ENCODE results near the gene ZFPM1. TPM values are rescaled to one million over a fixed set of nuclear protein-coding genes. Genes with fewer than 3 reads are reported as not detected.

Gene ZFPM1
- total and polyA plus RNA-seq, 2 experiments from 2014 or later = 0.53 to 2.2 TPM

GRCh38 chr16:88526008-88526905 lies 73.2 kb downstream of the ZFPM1 start (continued):
- TF ChIP-seq, protein P1, sequence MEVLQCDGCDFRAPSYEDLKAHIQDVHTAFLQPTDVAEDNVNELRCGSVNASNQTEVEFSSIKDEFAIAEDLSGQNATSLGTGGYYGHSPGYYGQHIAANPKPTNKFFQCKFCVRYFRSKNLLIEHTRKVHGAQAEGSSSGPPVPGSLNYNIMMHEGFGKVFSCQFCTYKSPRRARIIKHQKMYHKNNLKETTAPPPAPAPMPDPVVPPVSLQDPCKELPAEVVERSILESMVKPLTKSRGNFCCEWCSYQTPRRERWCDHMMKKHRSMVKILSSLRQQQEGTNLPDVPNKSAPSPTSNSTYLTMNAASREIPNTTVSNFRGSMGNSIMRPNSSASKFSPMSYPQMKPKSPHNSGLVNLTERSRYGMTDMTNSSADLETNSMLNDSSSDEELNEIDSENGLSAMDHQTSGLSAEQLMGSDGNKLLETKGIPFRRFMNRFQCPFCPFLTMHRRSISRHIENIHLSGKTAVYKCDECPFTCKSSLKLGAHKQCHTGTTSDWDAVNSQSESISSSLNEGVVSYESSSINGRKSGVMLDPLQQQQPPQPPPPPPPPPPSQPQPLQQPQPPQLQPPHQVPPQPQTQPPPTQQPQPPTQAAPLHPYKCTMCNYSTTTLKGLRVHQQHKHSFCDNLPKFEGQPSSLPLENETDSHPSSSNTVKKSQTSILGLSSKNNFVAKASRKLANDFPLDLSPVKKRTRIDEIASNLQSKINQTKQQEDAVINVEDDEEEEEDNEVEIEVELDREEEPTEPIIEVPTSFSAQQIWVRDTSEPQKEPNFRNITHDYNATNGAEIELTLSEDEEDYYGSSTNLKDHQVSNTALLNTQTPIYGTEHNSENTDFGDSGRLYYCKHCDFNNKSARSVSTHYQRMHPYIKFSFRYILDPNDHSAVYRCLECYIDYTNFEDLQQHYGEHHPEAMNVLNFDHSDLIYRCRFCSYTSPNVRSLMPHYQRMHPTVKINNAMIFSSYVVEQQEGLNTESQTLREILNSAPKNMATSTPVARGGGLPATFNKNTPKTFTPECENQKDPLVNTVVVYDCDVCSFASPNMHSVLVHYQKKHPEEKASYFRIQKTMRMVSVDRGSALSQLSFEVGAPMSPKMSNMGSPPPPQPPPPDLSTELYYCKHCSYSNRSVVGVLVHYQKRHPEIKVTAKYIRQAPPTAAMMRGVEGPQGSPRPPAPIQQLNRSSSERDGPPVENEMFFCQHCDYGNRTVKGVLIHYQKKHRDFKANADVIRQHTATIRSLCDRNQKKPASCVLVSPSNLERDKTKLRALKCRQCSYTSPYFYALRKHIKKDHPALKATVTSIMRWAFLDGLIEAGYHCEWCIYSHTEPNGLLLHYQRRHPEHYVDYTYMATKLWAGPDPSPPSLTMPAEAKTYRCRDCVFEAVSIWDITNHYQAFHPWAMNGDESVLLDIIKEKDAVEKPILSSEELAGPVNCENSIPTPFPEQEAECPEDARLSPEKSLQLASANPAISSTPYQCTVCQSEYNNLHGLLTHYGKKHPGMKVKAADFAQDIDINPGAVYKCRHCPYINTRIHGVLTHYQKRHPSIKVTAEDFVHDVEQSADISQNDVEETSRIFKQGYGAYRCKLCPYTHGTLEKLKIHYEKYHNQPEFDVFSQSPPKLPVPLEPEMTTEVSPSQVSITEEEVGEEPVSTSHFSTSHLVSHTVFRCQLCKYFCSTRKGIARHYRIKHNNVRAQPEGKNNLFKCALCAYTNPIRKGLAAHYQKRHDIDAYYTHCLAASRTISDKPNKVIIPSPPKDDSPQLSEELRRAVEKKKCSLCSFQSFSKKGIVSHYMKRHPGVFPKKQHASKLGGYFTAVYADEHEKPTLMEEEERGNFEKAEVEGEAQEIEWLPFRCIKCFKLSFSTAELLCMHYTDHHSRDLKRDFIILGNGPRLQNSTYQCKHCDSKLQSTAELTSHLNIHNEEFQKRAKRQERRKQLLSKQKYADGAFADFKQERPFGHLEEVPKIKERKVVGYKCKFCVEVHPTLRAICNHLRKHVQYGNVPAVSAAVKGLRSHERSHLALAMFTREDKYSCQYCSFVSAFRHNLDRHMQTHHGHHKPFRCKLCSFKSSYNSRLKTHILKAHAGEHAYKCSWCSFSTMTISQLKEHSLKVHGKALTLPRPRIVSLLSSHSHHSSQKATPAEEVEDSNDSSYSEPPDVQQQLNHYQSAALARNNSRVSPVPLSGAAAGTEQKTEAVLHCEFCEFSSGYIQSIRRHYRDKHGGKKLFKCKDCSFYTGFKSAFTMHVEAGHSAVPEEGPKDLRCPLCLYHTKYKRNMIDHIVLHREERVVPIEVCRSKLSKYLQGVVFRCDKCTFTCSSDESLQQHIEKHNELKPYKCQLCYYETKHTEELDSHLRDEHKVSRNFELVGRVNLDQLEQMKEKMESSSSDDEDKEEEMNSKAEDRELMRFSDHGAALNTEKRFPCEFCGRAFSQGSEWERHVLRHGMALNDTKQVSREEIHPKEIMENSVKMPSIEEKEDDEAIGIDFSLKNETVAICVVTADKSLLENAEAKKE (CRISPR knock-in tag; IDR thresholded peaks at IDR 0.05) = no peak
- no peak for TF ChIP-seq EZH2 (IDR thresholded peaks at IDR 0.05; ENCODE audit: low read depth, unreplicated experiment)
- TF ChIP-seq, protein P2, sequence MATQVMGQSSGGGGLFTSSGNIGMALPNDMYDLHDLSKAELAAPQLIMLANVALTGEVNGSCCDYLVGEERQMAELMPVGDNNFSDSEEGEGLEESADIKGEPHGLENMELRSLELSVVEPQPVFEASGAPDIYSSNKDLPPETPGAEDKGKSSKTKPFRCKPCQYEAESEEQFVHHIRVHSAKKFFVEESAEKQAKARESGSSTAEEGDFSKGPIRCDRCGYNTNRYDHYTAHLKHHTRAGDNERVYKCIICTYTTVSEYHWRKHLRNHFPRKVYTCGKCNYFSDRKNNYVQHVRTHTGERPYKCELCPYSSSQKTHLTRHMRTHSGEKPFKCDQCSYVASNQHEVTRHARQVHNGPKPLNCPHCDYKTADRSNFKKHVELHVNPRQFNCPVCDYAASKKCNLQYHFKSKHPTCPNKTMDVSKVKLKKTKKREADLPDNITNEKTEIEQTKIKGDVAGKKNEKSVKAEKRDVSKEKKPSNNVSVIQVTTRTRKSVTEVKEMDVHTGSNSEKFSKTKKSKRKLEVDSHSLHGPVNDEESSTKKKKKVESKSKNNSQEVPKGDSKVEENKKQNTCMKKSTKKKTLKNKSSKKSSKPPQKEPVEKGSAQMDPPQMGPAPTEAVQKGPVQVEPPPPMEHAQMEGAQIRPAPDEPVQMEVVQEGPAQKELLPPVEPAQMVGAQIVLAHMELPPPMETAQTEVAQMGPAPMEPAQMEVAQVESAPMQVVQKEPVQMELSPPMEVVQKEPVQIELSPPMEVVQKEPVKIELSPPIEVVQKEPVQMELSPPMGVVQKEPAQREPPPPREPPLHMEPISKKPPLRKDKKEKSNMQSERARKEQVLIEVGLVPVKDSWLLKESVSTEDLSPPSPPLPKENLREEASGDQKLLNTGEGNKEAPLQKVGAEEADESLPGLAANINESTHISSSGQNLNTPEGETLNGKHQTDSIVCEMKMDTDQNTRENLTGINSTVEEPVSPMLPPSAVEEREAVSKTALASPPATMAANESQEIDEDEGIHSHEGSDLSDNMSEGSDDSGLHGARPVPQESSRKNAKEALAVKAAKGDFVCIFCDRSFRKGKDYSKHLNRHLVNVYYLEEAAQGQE (IDR thresholded peaks at IDR 0.05; ENCODE audit: unreplicated experiment) = no peak

- no peak overlapping the region for H3K4me3 Mint-ChIP-seq
- no peaks in the 10 kb centered on the region for H3K79me2 ChIP-seq (replicated peaks; ENCODE audit: insufficient read depth)
- H4K20me1 ChIP-seq (replicated peaks; ENCODE audit: insufficient read depth) = no peaks in the 10 kb centered on the region
- H3K4me1 Mint-ChIP-seq = peaks cover 6% of the 10 kb centered on the region; the same call in 1 of the 3 replicates
- H3K27ac ChIP-seq (ENCODE audit: low read depth) = no peak overlapping the region
- H2AFZ ChIP-seq = no peak overlapping the region
- H3K36me3 Mint-ChIP-seq (ENCODE audit: low read depth) = peaks cover 9% of the 10 kb centered on the region; the same call in 1 of the 3 replicates
- peaks cover 11% of the 10 kb centered on the region for H3K27me3 Mint-ChIP-seq (ENCODE audit: insufficient read depth, low read depth, poor library complexity)
- no peaks in the 10 kb centered on the region for H3K9me3 Mint-ChIP-seq
- H3K4me1 ChIP-seq (ENCODE audit: insufficient read depth) = peaks cover 7% of the 10 kb centered on the region; the same call in 1 of the 2 replicates
- DNase-seq (ENCODE audit: low spot score) (no peak), ATAC-seq (no peak; the same call in 2 of the 3 replicates)
- no peak overlapping the region for H3K27ac Mint-ChIP-seq
- H3K4me2 ChIP-seq = no peak overlapping the region
- H3K4me3 ChIP-seq = no peak overlapping the region
- H3K36me3 ChIP-seq (ENCODE audit: insufficient read depth) = no peaks in the 10 kb centered on the region
- no peaks in the 10 kb centered on the region for H3K27me3 ChIP-seq (ENCODE audit: insufficient read depth)
- no peaks in the 10 kb centered on the region for H3F3A ChIP-seq (replicated peaks; ENCODE audit: low read depth)
- H3K9me2 ChIP-seq (ENCODE audit: insufficient read depth) = no peaks in the 10 kb centered on the region
- TF ChIP-seq CREB1 (CRISPR knock-in tag; IDR thresholded peaks at IDR 0.05; ENCODE audit: low read depth) (no peak), ZNF114 (CRISPR knock-in tag; IDR thresholded peaks at IDR 0.05) (no peak), STAT1 (IDR thresholded peaks at IDR 0.05; ENCODE audit: unreplicated experiment) (no peak), NANOG (IDR thresholded peaks at IDR 0.05; ENCODE audit: borderline replicate concordance) (no peak)
Measured at GRCh38 chr16:88526906-88527185, 73.8 kb downstream of the ZFPM1 start.

Measured in GM23338 (cell line).